ENCODE results near the gene MOCS3.

GRCh38 chr20:51008718-51009117 is 50.1 kb downstream of the MOCS3 start:
- TF ChIP-seq POLR2AphosphoS5 (IDR thresholded peaks at IDR 0.05; ENCODE audit: insufficient read depth, low read depth, low read length) (no peak), CTCF (IDR thresholded peaks at IDR 0.05; ENCODE audit: extremely low read depth in 1 of 2, insufficient read depth in 1 of 2, low read depth in 1 of 2, low read length in 2 of 2) (no peak), POLR2A (IDR thresholded peaks at IDR 0.05; ENCODE audit: low read depth, low read length) (no peak), JUN (IDR thresholded peaks at IDR 0.05; ENCODE audit: borderline replicate concordance, insufficient read depth, insufficient read length, low read depth) (no peak), EZH2 (IDR thresholded peaks at IDR 0.05; ENCODE audit: borderline replicate concordance, low read depth, low read length, severe bottlenecking) (no peak), GATA2 (IDR thresholded peaks at IDR 0.05; ENCODE audit: insufficient read depth, insufficient read length, low read depth, low read length) (no peak), MAX (IDR thresholded peaks at IDR 0.05; ENCODE audit: insufficient read depth, insufficient read length) (no peak), MYC (IDR thresholded peaks at IDR 0.05; ENCODE audit: low read depth, low read length) (no peak)
